ENCODE data around the gene ZNF280B. TPM values are rescaled to one million over a fixed set of nuclear protein-coding genes. Genes with fewer than 3 reads are reported as not detected.

The ZNF280B gene
- total and polyA plus RNA-seq, 2 donors (not counting 3 experiments of a cell fraction or from before 2014, with no cell fraction given): 1.5 to 3.1 TPM

DNA sequence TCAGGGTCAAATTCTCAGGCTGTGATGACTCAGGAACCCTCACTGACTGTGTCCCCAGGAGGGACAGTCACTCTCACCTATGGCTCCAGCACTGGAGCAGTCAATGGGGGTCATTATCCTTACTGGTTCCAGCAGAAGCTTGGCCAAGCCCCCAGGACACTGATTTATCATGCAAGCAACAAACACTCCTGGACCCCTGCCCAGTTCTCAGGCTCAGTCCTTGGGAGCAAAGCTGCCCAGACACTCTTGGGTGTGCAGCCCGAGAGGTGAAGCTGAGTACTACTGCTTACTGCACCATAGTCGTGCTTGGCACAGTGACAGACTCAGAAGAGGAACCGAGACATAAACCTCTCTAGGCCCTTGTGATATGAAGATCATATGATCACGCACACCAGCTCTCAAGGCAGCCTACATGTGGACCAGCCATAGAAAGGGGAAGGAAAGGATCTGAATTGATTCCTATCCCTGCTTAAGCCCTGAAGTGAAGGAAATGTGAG, 58.2 kb downstream of the ZNF280B start:
- Histone ChIP-seq H3K4me2 (ENCODE audit: insufficient read depth, low read length) (no peak overlapping the region), H3K4me3 (replicated peaks in 1 of 3; ENCODE audit: insufficient read depth in 1 of 3, low read depth in 1 of 3, low read length in 3 of 3) (no peak overlapping the region), H3K79me2 (ENCODE audit: control insufficient read depth, insufficient read depth, low read length) (no peaks in the 10 kb centered on the region), H3K36me3 (ENCODE audit: control insufficient read depth in 2 of 2, extremely low read depth in 1 of 2, insufficient read depth in 2 of 2, low read length in 2 of 2) (no peaks in the 10 kb centered on the region), H3K4me1 (ENCODE audit: control insufficient read depth, extremely low read depth, insufficient read depth, low read length) (no peaks in the 10 kb centered on the region), H4K20me1 (replicated peaks; ENCODE audit: control insufficient read depth, extremely low read depth, insufficient read depth, low read length) (no peaks in the 10 kb centered on the region), H3K9me1 (replicated peaks; ENCODE audit: control insufficient read depth, extremely low read depth, insufficient read depth, low read length) (no peaks in the 10 kb centered on the region), H3K9ac (replicated peaks; ENCODE audit: extremely low read depth, insufficient read depth, low read length) (no peak overlapping the region), H3K9me3 (replicated peaks; ENCODE audit: control insufficient read depth, insufficient read depth, low read length) (no peaks in the 10 kb centered on the region), H3K27me3 (ENCODE audit: control insufficient read depth in 2 of 2, insufficient read depth in 2 of 2, low read length in 2 of 2) (peaks cover 12 to 15% of the 10 kb centered on the region in 2 experiments), H3K27ac (ENCODE audit: insufficient read depth, low read depth, low read length) (no peak overlapping the region), H2AFZ (ENCODE audit: low read depth, low read length) (no peak overlapping the region)
- dilution Hi-C loops (cut with MboI; ENCODE audit: extremely low pct_ligation_motif_present, low sequenced_read_pairs) (no loop called here), intact Hi-C loops (cut with micrococcal nuclease) (no loop called here)
- FAIRE-seq: no peak
- BruUV-seq (replicated peaks): no TSS peak
- POLR2A ChIA-PET: no interaction called here
- TF ChIP-seq POLR2AphosphoS5 (IDR thresholded peaks at IDR 0.05; ENCODE audit: insufficient read depth, low read depth, low read length): no peak
- TF ChIP-seq POLR2A (IDR thresholded peaks at IDR 0.05; ENCODE audit: low read depth, low read length): no peak
- no peak for TF ChIP-seq FOS (IDR thresholded peaks at IDR 0.05; ENCODE audit: borderline replicate concordance, insufficient read depth, low read length)
- TF ChIP-seq, protein P1, sequence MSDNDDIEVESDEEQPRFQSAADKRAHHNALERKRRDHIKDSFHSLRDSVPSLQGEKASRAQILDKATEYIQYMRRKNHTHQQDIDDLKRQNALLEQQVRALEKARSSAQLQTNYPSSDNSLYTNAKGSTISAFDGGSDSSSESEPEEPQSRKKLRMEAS (IDR thresholded peaks at IDR 0.05; ENCODE audit: insufficient read depth, insufficient read length): no peak
- TF ChIP-seq JUN (IDR thresholded peaks at IDR 0.05; ENCODE audit: borderline replicate concordance, insufficient read depth, insufficient read length, low read depth): no peak
- no peak for TF ChIP-seq GATA2 (IDR thresholded peaks at IDR 0.05; ENCODE audit: insufficient read depth, insufficient read length, low read depth, low read length)
- TF ChIP-seq, protein P2, sequence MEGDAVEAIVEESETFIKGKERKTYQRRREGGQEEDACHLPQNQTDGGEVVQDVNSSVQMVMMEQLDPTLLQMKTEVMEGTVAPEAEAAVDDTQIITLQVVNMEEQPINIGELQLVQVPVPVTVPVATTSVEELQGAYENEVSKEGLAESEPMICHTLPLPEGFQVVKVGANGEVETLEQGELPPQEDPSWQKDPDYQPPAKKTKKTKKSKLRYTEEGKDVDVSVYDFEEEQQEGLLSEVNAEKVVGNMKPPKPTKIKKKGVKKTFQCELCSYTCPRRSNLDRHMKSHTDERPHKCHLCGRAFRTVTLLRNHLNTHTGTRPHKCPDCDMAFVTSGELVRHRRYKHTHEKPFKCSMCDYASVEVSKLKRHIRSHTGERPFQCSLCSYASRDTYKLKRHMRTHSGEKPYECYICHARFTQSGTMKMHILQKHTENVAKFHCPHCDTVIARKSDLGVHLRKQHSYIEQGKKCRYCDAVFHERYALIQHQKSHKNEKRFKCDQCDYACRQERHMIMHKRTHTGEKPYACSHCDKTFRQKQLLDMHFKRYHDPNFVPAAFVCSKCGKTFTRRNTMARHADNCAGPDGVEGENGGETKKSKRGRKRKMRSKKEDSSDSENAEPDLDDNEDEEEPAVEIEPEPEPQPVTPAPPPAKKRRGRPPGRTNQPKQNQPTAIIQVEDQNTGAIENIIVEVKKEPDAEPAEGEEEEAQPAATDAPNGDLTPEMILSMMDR (IDR thresholded peaks at IDR 0.05; ENCODE audit: extremely low read depth in 1 of 2, insufficient read depth in 1 of 2, low read depth in 1 of 2, low read length in 2 of 2): no peak
- TF ChIP-seq MYC (IDR thresholded peaks at IDR 0.05; ENCODE audit: low read depth, low read length): no peak
- no peak for TF ChIP-seq EZH2 (IDR thresholded peaks at IDR 0.05; ENCODE audit: borderline replicate concordance, low read depth, low read length, severe bottlenecking)
- no peak for DNase-seq (ENCODE audit: low read depth, low spot score)
- CTCF ChIA-PET: interaction anchor here (1.0 to 1.6 kb wide), 3 partner anchors 12 to 28 kb away, joined by 3 to 5 read pairs (median 3); no protein-coding TSS in a partner anchor
